ENCODE measurements around the gene CMTM6.

GRCh38 chr3:32480604-32481003 lies 22.0 kb downstream of the CMTM6 start:
- TF ChIP-seq REST (IDR thresholded peaks at IDR 0.05; ENCODE audit: low read depth) (no peak), NFIC (IDR thresholded peaks at IDR 0.05) (no peak), MAX (IDR thresholded peaks at IDR 0.05) (no peak)
